H1 (cell line): Measurements from ENCODE around the gene ZNF587B. TPM values are rescaled to one million over a fixed set of nuclear protein-coding genes. Genes with fewer than 3 reads are reported as not detected.

Experiments used
- CTCF ChIA-PET: fragments of 300-600 bp; sonication (Branson Sonifier 250); formaldehyde crosslinking; loops from one replicate; lab custom pipeline; 2021; ENCODE audit not compliant: partially characterized antibody; lab: Charles Lee
- POLR2A ChIA-PET: fragments of 300-600 bp; sonication (Branson Sonifier 250); formaldehyde crosslinking; loops from one replicate; lab custom pipeline; 2021; ENCODE audit warnings: inconsistent platforms; ENCODE audit not compliant: partially characterized antibody; lab: Charles Lee
- DNase-seq, 2 experiments: peaks; one replicate each; pipeline versions ENCODE4 v3.0.0 to v3.0.0-alpha.2; 2010 to 2022; ENCODE audit warnings: low spot score in 2 of 2, low read depth in 1 of 2, mixed read lengths in 1 of 2
- FAIRE-seq: peaks from 2 replicates; lab custom pipeline; 2011; peaks lifted over from hg19 to GRCh38; lab: Jason Lieb, UNC
- H2AFZ ChIP-seq: 2 replicates; pipeline ENCODE4 v1.8.1; 2012; ENCODE audit warnings: low read length, inconsistent platforms
- H2AK5ac ChIP-seq: 2 replicates; pipeline ENCODE4 v1.6.1; 2013; ENCODE audit warnings: low read depth, low read length
- H2BK120ac ChIP-seq: replicated peaks from 2 replicates; pipeline ENCODE3; 2013; ENCODE audit warnings: low read depth, low read length, inconsistent platforms
- H2BK12ac ChIP-seq: 2 replicates; pipeline ENCODE4 v1.6.1; 2013; ENCODE audit warnings: low read depth, low read length
- H2BK15ac ChIP-seq: 2 replicates; pipeline ENCODE4 v1.6.1; 2013; ENCODE audit warnings: low read length
- H2BK20ac ChIP-seq: 2 replicates; pipeline ENCODE4 v1.6.1; 2013; ENCODE audit warnings: low read length
- H2BK5ac ChIP-seq: 2 replicates; pipeline ENCODE4 v1.6.1; 2013; ENCODE audit warnings: low read depth, low read length
- H3K14ac ChIP-seq: 2 replicates; pipeline ENCODE4 v1.6.1; 2013; ENCODE audit warnings: inconsistent platforms; ENCODE audit not compliant: insufficient read length
- H3K18ac ChIP-seq: 2 replicates; pipeline ENCODE4 v1.6.1; 2013; ENCODE audit warnings: low read length; ENCODE audit errors: extremely low read depth
- H3K23ac ChIP-seq: 2 replicates; pipeline ENCODE4 v1.6.1; 2013; ENCODE audit warnings: inconsistent platforms; ENCODE audit not compliant: insufficient read length
- H3K23me2 ChIP-seq: 2 replicates; pipeline ENCODE4 v1.6.1; 2013; ENCODE audit warnings: low read depth, low read length
- H3K27ac ChIP-seq: 2 replicates; pipeline ENCODE4 v1.6.1; 2011; ENCODE audit warnings: low read depth, low read length, inconsistent platforms
- H3K27me3 ChIP-seq, 4 experiments: replicated peaks in 1 of 4; 1 replicate in 1 of 4; 2 replicates in 3 of 4; pipeline versions ENCODE4 v1.6.1 to v1.8.1; 2011 to 2013; ENCODE audit warnings: low read length in 3 of 4, mild to moderate bottlenecking in 3 of 4, inconsistent platforms in 2 of 4, mixed read lengths in 2 of 4, moderate library complexity in 1 of 4; ENCODE audit not compliant: control insufficient read depth in 3 of 4, insufficient read depth in 3 of 4; ENCODE audit errors: extremely low read depth in 1 of 4
- H3K36me3 ChIP-seq, 4 experiments: 2 replicates each; pipeline versions ENCODE4 v1.6.1 to v1.8.1; 2011 to 2013; ENCODE audit warnings: mild to moderate bottlenecking in 4 of 4, low read length in 3 of 4, moderate library complexity in 2 of 4, control low read depth in 1 of 4, inconsistent platforms in 1 of 4; ENCODE audit not compliant: insufficient read depth in 4 of 4, control insufficient read depth in 2 of 4
- H3K4ac ChIP-seq: replicated peaks from 2 replicates; pipeline ENCODE3; 2013; ENCODE audit warnings: low read length, low read depth, mixed read lengths, inconsistent platforms; ENCODE audit not compliant: insufficient read length
- H3K4me1 ChIP-seq, 4 experiments: replicated peaks in 1 of 4; 1 replicate in 1 of 4; 2 replicates in 3 of 4; pipeline versions ENCODE4 v1.6.1 to v1.8.1; 2011 to 2013; ENCODE audit warnings: low read length in 3 of 4, inconsistent platforms in 2 of 4, mixed read lengths in 1 of 4; ENCODE audit not compliant: insufficient read depth in 4 of 4, control insufficient read depth in 3 of 4
- H3K4me2 ChIP-seq, 2 experiments: 2 replicates each; pipeline versions ENCODE4 v1.6.1 to v1.8.1; 2011 to 2013; ENCODE audit warnings: low read depth in 2 of 2, low read length in 2 of 2, control low read depth in 1 of 2, inconsistent platforms in 1 of 2, mild to moderate bottlenecking in 1 of 2; ENCODE audit not compliant: insufficient read depth in 1 of 2
- H3K4me3 ChIP-seq, 4 experiments: fragments of 200-600, 300-600 bp in 1 of 4; sonication (generic), shearing (Covaris generic), sonication (Bioruptor Twin) in 1 of 4; 2 replicates each; pipeline versions ENCODE4 v1.5.1 to v1.8.1; 2011 to 2016; ENCODE audit warnings: low read length in 4 of 4, low read depth in 3 of 4, control low read depth in 2 of 4, inconsistent platforms in 2 of 4, mild to moderate bottlenecking in 2 of 4, mixed read lengths in 1 of 4, moderate library complexity in 1 of 4; ENCODE audit not compliant: insufficient read depth in 2 of 4; ENCODE audit errors: extremely low read depth in 1 of 4
- H3K56ac ChIP-seq: replicated peaks from 2 replicates; pipeline ENCODE3; 2013; ENCODE audit warnings: low read depth, mild to moderate bottlenecking, mixed read lengths, low read length, inconsistent platforms; ENCODE audit not compliant: insufficient read length
- H3K79me1 ChIP-seq: 2 replicates; pipeline ENCODE4 v1.6.1; 2013; ENCODE audit warnings: low read depth, low read length, control low read depth
- H3K79me2 ChIP-seq, 2 experiments: 2 replicates each; pipeline versions ENCODE4 v1.6.1 to v1.8.1; 2012 to 2013; ENCODE audit warnings: low read length in 2 of 2, mild to moderate bottlenecking in 2 of 2, inconsistent platforms in 1 of 2; ENCODE audit not compliant: insufficient read depth in 2 of 2, control insufficient read depth in 1 of 2
- H3K9ac ChIP-seq, 4 experiments: replicated peaks in 1 of 4; 1 replicate in 1 of 4; 2 replicates in 3 of 4; pipeline versions ENCODE4 v1.6.1 to v1.8.1; 2011 to 2013; ENCODE audit warnings: low read depth in 3 of 4, low read length in 3 of 4, control low read depth in 2 of 4, mild to moderate bottlenecking in 2 of 4, moderate library complexity in 2 of 4, inconsistent platforms in 1 of 4; ENCODE audit errors: extremely low read depth in 1 of 4
- H3K9me3 ChIP-seq, 2 experiments: 2 replicates each; pipeline versions ENCODE4 v1.6.1 to v1.8.1; 2012 to 2013; ENCODE audit warnings: mild to moderate bottlenecking in 2 of 2, moderate library complexity in 2 of 2, control low read depth in 1 of 2, inconsistent platforms in 1 of 2, low read depth in 1 of 2, low read length in 1 of 2, mixed read lengths in 1 of 2; ENCODE audit not compliant: insufficient read depth in 2 of 2
- H4K20me1 ChIP-seq, 2 experiments: replicated peaks in 1 of 2; 2 replicates each; pipeline versions ENCODE3 to v1.8.1; 2011 to 2013; ENCODE audit warnings: inconsistent platforms in 2 of 2, low read length in 2 of 2, mild to moderate bottlenecking in 1 of 2; ENCODE audit not compliant: insufficient read depth in 2 of 2, control insufficient read depth in 1 of 2
- H4K5ac ChIP-seq: 2 replicates; pipeline ENCODE4 v1.6.1; 2013; ENCODE audit warnings: low read length, low read depth, mixed read lengths, inconsistent platforms; ENCODE audit not compliant: insufficient read length
- H4K8ac ChIP-seq: 2 replicates; pipeline ENCODE4 v1.8.0; 2013; ENCODE audit warnings: mild to moderate bottlenecking, moderate library complexity, low read length, inconsistent platforms; ENCODE audit not compliant: insufficient read depth; ENCODE audit errors: extremely low read depth
- H4K91ac ChIP-seq: replicated peaks from 2 replicates; pipeline ENCODE3; 2013; ENCODE audit warnings: low read length, mixed read lengths, inconsistent platforms; ENCODE audit not compliant: insufficient read length
- CBX5 ChIP-seq: fragments of 300-800, 300-1000 bp; sonication (generic); IDR thresholded peaks from 2 replicates; pipeline ENCODE4 v1.7.1; 2016; ENCODE audit warnings: antibody characterized with exemption, low read length, low read depth
- CBX8 ChIP-seq: fragments of 300-800, 300-1000 bp; sonication (generic); IDR thresholded peaks from 2 replicates; pipeline ENCODE4 v1.7.1; 2016; ENCODE audit warnings: low read depth, low read length, borderline replicate concordance
- CREB1 ChIP-seq: IDR thresholded peaks from 2 replicates; pipeline ENCODE4 v1.6.1; 2012; ENCODE audit warnings: inconsistent platforms
- JUN ChIP-seq: IDR thresholded peaks from 2 replicates; pipeline ENCODE4 v1.6.1; 2011; ENCODE audit warnings: low read depth, mild to moderate bottlenecking, improper control_type of control experiment, low read length
- PHF8 ChIP-seq: fragments of 200-600 bp; sonication (generic); conservative IDR thresholded peaks from 2 replicates; pipeline ENCODE4 v1.7.1; 2012; ENCODE audit warnings: low read depth, mild to moderate bottlenecking, inconsistent platforms, low read length, moderate library complexity
- RFX5 ChIP-seq: IDR thresholded peaks from 2 replicates; pipeline ENCODE4 v1.6.1; 2011; ENCODE audit warnings: low read depth, low read length, improper control_type of control experiment, borderline replicate concordance
- SIN3A ChIP-seq, 2 experiments: IDR thresholded peaks in 1 of 2; conservative IDR thresholded peaks in 1 of 2; 2 replicates each; pipeline ENCODE4 v1.6.1; 2011 to 2012; ENCODE audit warnings: low read length in 2 of 2, improper control_type of control experiment in 1 of 2, low read depth in 1 of 2, mild to moderate bottlenecking in 1 of 2
- SP2 ChIP-seq: IDR thresholded peaks from 2 replicates; pipeline ENCODE4 v1.6.1; 2012; ENCODE audit warnings: mild to moderate bottlenecking, low read length, inconsistent platforms
- TAF1 ChIP-seq: IDR thresholded peaks from 2 replicates; pipeline ENCODE4 v1.6.1; 2011; ENCODE audit warnings: mild to moderate bottlenecking, low read depth, low read length
- WGBS, 2 experiments: shearing (Covaris generic) in 1 of 2; methylation state at CpG; one replicate each; pipeline versions ENCODE4 v1.1.6 to v1.1.7; 2013 to 2015; ENCODE audit warnings: low lambda C conversion rate in 2 of 2, mixed read lengths in 2 of 2, inconsistent platforms in 1 of 2, low coverage in 1 of 2, missing lambda C conversion rate in 1 of 2; ENCODE audit not compliant: insufficient replicate concordance in 2 of 2, insufficient coverage in 1 of 2, insufficient read length in 1 of 2; ENCODE audit errors: extremely low coverage in 1 of 2, missing lambda C conversion rate in 1 of 2; 5-methylcytosine and 5-hydroxymethylcytosine counted together
- polyA plus RNA-seq, 7 experiments: library from polyadenylated mRNA; depleted of rRNA in 3 of 7; stranded (reverse) in 5 of 7; unstranded in 2 of 7; fragments of >200 nt in 5 of 7; fragments of 200-250 nt in 2 of 7; gene quantifications; 1 replicate in 5 of 7; 2 replicates in 1 of 7; 4 replicates in 1 of 7; pipeline versions ENCODE4 v1.2.1 to v1.2.3, GENCODE V29; 2011 to 2013; ENCODE audit warnings: missing spikeins in 2 of 7, mixed read lengths in 2 of 7
- total RNA-seq: library from RNA; stranded (reverse); fragmentation: NEBNext Ultra II Directional; extraction: Animal tissue kit (Norgen Biotek cat#: 25700); gene quantifications from 2 replicates; pipeline ENCODE4 v1.2.1, GENCODE V29; 2021
- TF ChIP-seq, protein P1 (sequence below): IDR thresholded peaks from 2 replicates; pipeline ENCODE4 v1.6.1; 2011; ENCODE audit warnings: low read length, improper control_type of control experiment

The ZNF587B gene
- total and polyA plus RNA-seq, 2 of the 8 experiments (the other 6 are each of a cell fraction or from before 2014, with no cell fraction given): 13.8 to 60.1 TPM

DNA sequence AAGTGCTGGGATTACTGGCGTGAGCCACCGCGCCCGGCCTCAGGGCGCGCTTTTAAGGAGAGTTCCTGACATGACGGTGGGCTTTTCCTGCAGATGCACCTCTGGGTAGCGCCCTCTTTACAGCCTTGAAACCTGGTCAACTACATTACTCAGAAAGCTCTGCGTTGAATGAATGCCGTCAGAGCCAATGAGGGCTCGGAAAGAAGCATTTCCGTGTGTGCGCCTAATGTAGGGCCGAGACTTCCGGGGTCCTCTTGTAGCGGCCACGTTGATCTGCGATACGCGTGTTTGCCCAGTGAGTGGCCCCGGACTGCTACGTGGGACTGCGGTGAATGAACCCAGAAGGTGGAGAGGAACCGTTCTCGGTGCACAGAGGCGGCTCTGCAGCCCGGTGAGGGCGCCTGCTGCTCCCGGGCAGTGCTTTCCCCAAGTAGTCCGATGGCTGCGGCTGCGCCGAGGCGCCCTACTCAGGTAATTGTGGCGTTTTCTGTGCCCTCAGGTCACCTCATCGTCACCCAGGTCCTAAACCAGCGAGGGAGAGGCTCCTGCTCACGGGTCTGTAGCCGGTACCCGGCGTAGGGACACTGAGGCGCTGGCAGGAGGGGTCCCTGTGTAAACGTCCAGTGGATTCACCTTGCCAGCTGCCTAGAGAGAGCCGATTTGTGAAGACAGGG lies 10.5 kb upstream of the ZNF587B start:
- H4K5ac ChIP-seq: no peak overlapping the region
- H3K4me3 ChIP-seq: peak overlapping the region; percentile 84 to 99 (median 96)
- peaks cover 0 to 11% (median 0%) of the 10 kb centered on the region in 4 experiments; a peak in 3 of 8 replicates for H3K36me3 ChIP-seq
- 1% methylated on average over 44 of the region's 44 CpGs; no CpG with 5 or more reads in 1 of the 2 experiments for WGBS, 2 experiments
- no peak overlapping the region for H2BK12ac ChIP-seq
- peaks cover 4 to 7% of the 10 kb centered on the region in 2 experiments for H4K20me1 ChIP-seq
- peak overlapping the region; percentile 56; the same call in 1 of the 2 replicates for H2AFZ ChIP-seq
- H3K23ac ChIP-seq: no peak overlapping the region
- peak overlapping the region; percentile 80 for H3K27ac ChIP-seq
- DNase-seq (peak; percentile 63 to 73), FAIRE-seq (peak; percentile 28)
- H3K27me3 ChIP-seq: no peaks in the 10 kb centered on the region
- peaks cover 18 to 50% of the 10 kb centered on the region in 2 experiments for H3K79me2 ChIP-seq
- H3K23me2 ChIP-seq: peaks cover 3% of the 10 kb centered on the region
- H3K79me1 ChIP-seq: peaks cover 4% of the 10 kb centered on the region; the same call in 1 of the 2 replicates
- H3K4ac ChIP-seq: peak overlapping the region; percentile 91
- no peak overlapping the region for H3K14ac ChIP-seq
- peaks cover 3 to 7% (median 5%) of the 10 kb centered on the region in 4 experiments for H3K4me1 ChIP-seq
- no peak overlapping the region for H2AK5ac ChIP-seq
- peak overlapping the region; percentile 87; the same call in 1 of the 2 replicates for H2BK5ac ChIP-seq
- peak overlapping the region; percentile 83 to 95 (median 90) for H3K9ac ChIP-seq
- CTCF ChIA-PET: interaction anchor here (0.6 to 3.8 kb wide), 3 partner anchors 9 to 1052 kb away, joined by 3 to 15 read pairs (median 7); partner anchors contain the start of gene ZNF587B
- POLR2A ChIA-PET: interaction anchor here (0.6 to 5.6 kb wide), 27 partner anchors 11 to 384 kb away, joined by 3 to 52 read pairs (median 4); partner anchors contain the start of genes ZNF417, ZNF418, ZNF586 and ZNF587
- no peak overlapping the region for H2BK20ac ChIP-seq
- H3K18ac ChIP-seq: peak overlapping the region; percentile 72; the same call in 1 of the 2 replicates
- H3K56ac ChIP-seq: peak overlapping the region; percentile 47
- H2BK120ac ChIP-seq: peak overlapping the region; percentile 81
- H4K8ac ChIP-seq: peak overlapping the region; percentile 98
- no peak overlapping the region for H2BK15ac ChIP-seq
- H3K4me2 ChIP-seq: peak overlapping the region; percentile 67 to 81
- H4K91ac ChIP-seq: peak overlapping the region; percentile 98
- no peaks in the 10 kb centered on the region for H3K9me3 ChIP-seq
- TF ChIP-seq RFX5 (no peak), TAF1 (peak; percentile 69), SP2 (peak; percentile 38; the same call in 1 of the 2 replicates), JUN (no peak), CBX8 (no peak), PHF8 (peak; percentile 78), SIN3A (conservative IDR thresholded peaks at IDR 0.05 in 1 of 2, IDR thresholded peaks at IDR 0.05 in 1 of 2; ENCODE audit: low read depth in 1 of 2, low read length in 2 of 2) (peak; percentile 46 to 88; a peak in 3 of 4 replicates), CREB1 (peak; percentile 58; the same call in 1 of the 2 replicates), CBX5 (no peak)
- TF ChIP-seq, protein P1, sequence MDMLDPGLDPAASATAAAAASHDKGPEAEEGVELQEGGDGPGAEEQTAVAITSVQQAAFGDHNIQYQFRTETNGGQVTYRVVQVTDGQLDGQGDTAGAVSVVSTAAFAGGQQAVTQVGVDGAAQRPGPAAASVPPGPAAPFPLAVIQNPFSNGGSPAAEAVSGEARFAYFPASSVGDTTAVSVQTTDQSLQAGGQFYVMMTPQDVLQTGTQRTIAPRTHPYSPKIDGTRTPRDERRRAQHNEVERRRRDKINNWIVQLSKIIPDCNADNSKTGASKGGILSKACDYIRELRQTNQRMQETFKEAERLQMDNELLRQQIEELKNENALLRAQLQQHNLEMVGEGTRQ: no peak
